HuH-7.5 (cell line): ENCODE data around the gene TMEM44.

ENCODE experiments used
- DNase-seq: peaks from one replicate; pipeline ENCODE4 v3.0.0; 2011; ENCODE audit warnings: low spot score

TMEM44 gene

GRCh38 chr3:194633349-194634004 lies at the start of gene TMEM44:
TMEM44 (minus strand) TSS chr3:194633419; CDS start chr3:194633215, 204 bp downstream.
- DNase-seq: peak; percentile 79

GRCh38 chr3:194682694-194683310 lies 49.6 kb upstream of the TMEM44 start:
- DNase-seq: peak; percentile 80

- DNase-seq: no peak
Measured at GRCh38 chr3:194682189-194682693, 49.0 kb upstream of the TMEM44 start.

GRCh38 chr3:194680888-194681615 lies 47.8 kb upstream of the TMEM44 start:
- no peak for DNase-seq

- DNase-seq: no peak
Measured at GRCh38 chr3:194676471-194676870, 43.3 kb upstream of the TMEM44 start.

GRCh38 chr3:194675680-194676079 lies 42.5 kb upstream of the TMEM44 start:
- DNase-seq: no peak

GRCh38 chr3:194675081-194675640 lies 41.9 kb upstream of the TMEM44 start:
- no peak for DNase-seq

GRCh38 chr3:194673761-194674160 lies 40.5 kb upstream of the TMEM44 start:
- DNase-seq: no peak

GRCh38 chr3:194672876-194673275 lies 39.7 kb upstream of the TMEM44 start:
- no peak for DNase-seq

- peak; percentile 67 for DNase-seq
Measured at GRCh38 chr3:194671900-194672808, 38.9 kb upstream of the TMEM44 start, which contains the start of gene LSG1. LSG1 (minus strand) TSS chr3:194672191; CDS start chr3:194672162, 29 bp downstream.

GRCh38 chr3:194671511-194671899 lies 38.3 kb upstream of the TMEM44 start:
- DNase-seq: no peak

GRCh38 chr3:194667363-194667762 lies 34.1 kb upstream of the TMEM44 start:
- DNase-seq: no peak

GRCh38 chr3:194664857-194665256 lies 31.6 kb upstream of the TMEM44 start:
- no peak for DNase-seq

- DNase-seq: no peak
Measured at GRCh38 chr3:194661946-194662345, 28.7 kb upstream of the TMEM44 start.

GRCh38 chr3:194661374-194661773 lies 28.2 kb upstream of the TMEM44 start:
- no peak for DNase-seq

- no peak for DNase-seq
Measured at GRCh38 chr3:194659778-194660177, 26.6 kb upstream of the TMEM44 start.

GRCh38 chr3:194658477-194659242 lies 25.4 kb upstream of the TMEM44 start:
- no peak for DNase-seq

- DNase-seq: no peak
Measured at GRCh38 chr3:194657439-194657838, 24.2 kb upstream of the TMEM44 start.

GRCh38 chr3:194654443-194654842 lies 21.2 kb upstream of the TMEM44 start:
- no peak for DNase-seq

- DNase-seq: no peak
Measured at GRCh38 chr3:194647747-194648146, 14.5 kb upstream of the TMEM44 start.

GRCh38 chr3:194642769-194643168 lies 9.6 kb upstream of the TMEM44 start:
- DNase-seq: no peak
